GM20000 (cell line): ENCODE results near the gene ENAH.

Experiments used
- DNase-seq: peaks from one replicate; pipeline ENCODE4 v3.0.0; 2012; ENCODE audit warnings: low spot score
- CTCF ChIP-seq: IDR thresholded peaks from 2 replicates; pipeline ENCODE4 v1.5.1; 2012; ENCODE audit warnings: mild to moderate bottlenecking, control low read depth; ENCODE audit errors: extremely low read depth, missing control alignments

Gene ENAH

GRCh38 chr1:225610539-225610938, 42.4 kb downstream of the ENAH start:
- TF ChIP-seq CTCF: no peak
- DNase-seq: no peak

GRCh38 chr1:225608014-225608796, 44.7 kb downstream of the ENAH start:
- DNase-seq: no peak
- no peak for TF ChIP-seq CTCF

GRCh38 chr1:225607355-225607754, 45.6 kb downstream of the ENAH start:
- no peak for TF ChIP-seq CTCF
- no peak for DNase-seq

- no peak for DNase-seq
- no peak for TF ChIP-seq CTCF
Observed at GRCh38 chr1:225603538-225604354, 49.2 kb downstream of the ENAH start.

GRCh38 chr1:225602590-225603206, 50.2 kb downstream of the ENAH start:
- no peak for TF ChIP-seq CTCF

GRCh38 chr1:225601902-225602589, 50.9 kb downstream of the ENAH start:
- no peak for DNase-seq
- no peak for TF ChIP-seq CTCF

More at GRCh38 chr1:225602590-225603206, 50.2 kb downstream of the ENAH start:
- DNase-seq: no peak
